Activated CD4-positive, alpha-beta memory T cell treated with anti-CD3 and anti-CD28 coated beads, Interleukin-2, amount 10 ng/mL, durations not matched to agents 7 days and 5 days (primary cell): ENCODE data around the gene UTP11. TPM values are rescaled to one million over a fixed set of nuclear protein-coding genes. Genes with fewer than 3 reads are reported as not detected.

Experiments used
- CTCF ChIA-PET: fragments of 350-600 bp; sonication (Branson Sonifier 250); formaldehyde crosslinking; loops from one replicate; lab custom pipeline; 2021; ENCODE audit warnings: antibody characterized with exemption, inconsistent platforms; lab: Charles Lee
- POLR2A ChIA-PET: fragments of 350-600 bp; sonication (Branson Sonifier 250); formaldehyde crosslinking; loops from one replicate; lab custom pipeline; 2021; ENCODE audit warnings: antibody characterized with exemption; lab: Charles Lee
- DNase-seq: peaks from one replicate; pipeline ENCODE4 v3.0.0-alpha.2; 2020
- H3K27ac Mint-ChIP-seq: one replicate; pipeline ENCODE4 v1.8.0; 2021; ENCODE audit warnings: mild to moderate bottlenecking, mixed read lengths
- H3K27me3 Mint-ChIP-seq: one replicate; pipeline ENCODE4 v1.8.0; 2021; ENCODE audit warnings: mixed read lengths
- H3K36me3 Mint-ChIP-seq: one replicate; pipeline ENCODE4 v1.8.0; 2021; ENCODE audit warnings: low read depth, mixed read lengths
- H3K4me1 Mint-ChIP-seq: one replicate; pipeline ENCODE4 v1.8.0; 2021; ENCODE audit warnings: mixed read lengths
- H3K4me3 Mint-ChIP-seq: one replicate; pipeline ENCODE4 v1.8.0; 2021; ENCODE audit warnings: mild to moderate bottlenecking, mixed read lengths
- H3K9me3 Mint-ChIP-seq: one replicate; pipeline ENCODE4 v1.8.0; 2021; ENCODE audit warnings: mixed read lengths
- total RNA-seq, 2 experiments: library from RNA; stranded (reverse); gene quantifications; one replicate each; pipeline ENCODE4 v1.2.3, GENCODE V29; 2021

The UTP11 gene
- total RNA-seq, 2 experiments from 2014 or later = 29.1 to 33.2 TPM

GRCh38 chr1:38062361-38063288 is 50.1 kb downstream of the UTP11 start:
- ChIA-PET POLR2A (no interaction called here), CTCF (no interaction called here)
- no peaks in the 10 kb centered on the region for H3K36me3 Mint-ChIP-seq
- H3K4me3 Mint-ChIP-seq = no peak overlapping the region
- no peak for DNase-seq
- H3K27me3 Mint-ChIP-seq = peaks cover 5% of the 10 kb centered on the region
- no peaks in the 10 kb centered on the region for H3K4me1 Mint-ChIP-seq
- H3K9me3 Mint-ChIP-seq = no peaks in the 10 kb centered on the region
- no peak overlapping the region for H3K27ac Mint-ChIP-seq

GRCh38 chr1:38063616-38064015 is 51.1 kb downstream of the UTP11 start:
- Mint-ChIP-seq H3K9me3 (no peaks in the 10 kb centered on the region), H3K27ac (no peak overlapping the region), H3K36me3 (no peaks in the 10 kb centered on the region), H3K27me3 (peaks cover 6% of the 10 kb centered on the region), H3K4me1 (no peaks in the 10 kb centered on the region), H3K4me3 (no peak overlapping the region)
- ChIA-PET CTCF (no interaction called here), POLR2A (no interaction called here)
- DNase-seq = no peak

- Mint-ChIP-seq H3K4me3 (no peak overlapping the region), H3K4me1 (no peaks in the 10 kb centered on the region), H3K36me3 (no peaks in the 10 kb centered on the region), H3K9me3 (no peaks in the 10 kb centered on the region), H3K27ac (no peak overlapping the region), H3K27me3 (peaks cover 7% of the 10 kb centered on the region)
- DNase-seq = no peak
- ChIA-PET CTCF (no interaction called here), POLR2A (no interaction called here)
These were observed 51.8 kb downstream of the UTP11 start for GRCh38 chr1:38064197-38064903.

- ChIA-PET POLR2A (interaction anchor here (1.1 kb wide), 1 partner anchor 595 kb away, joined by 3 read pairs; no protein-coding TSS in a partner anchor), CTCF (interaction anchor here (0.6 kb wide), 1 partner anchor 77 kb away, joined by 4 read pairs; no protein-coding TSS in a partner anchor)
- no peaks in the 10 kb centered on the region for H3K36me3 Mint-ChIP-seq
- H3K27me3 Mint-ChIP-seq = peaks cover 20% of the 10 kb centered on the region
- no peak for DNase-seq
- no peak overlapping the region for H3K27ac Mint-ChIP-seq
- H3K4me3 Mint-ChIP-seq = no peak overlapping the region
- no peaks in the 10 kb centered on the region for H3K4me1 Mint-ChIP-seq
- no peaks in the 10 kb centered on the region for H3K9me3 Mint-ChIP-seq
These were observed 55.9 kb downstream of the UTP11 start for GRCh38 chr1:38068220-38068979.

- Mint-ChIP-seq H3K4me1 (no peaks in the 10 kb centered on the region), H3K27ac (no peak overlapping the region), H3K36me3 (no peaks in the 10 kb centered on the region), H3K4me3 (no peak overlapping the region), H3K27me3 (peaks cover 25% of the 10 kb centered on the region), H3K9me3 (no peaks in the 10 kb centered on the region)
- DNase-seq = no peak
- ChIA-PET CTCF (no interaction called here), POLR2A (no interaction called here)
These were observed 56.4 kb downstream of the UTP11 start for GRCh38 chr1:38068980-38069340.

- H3K27ac Mint-ChIP-seq = no peak overlapping the region
- no peaks in the 10 kb centered on the region for H3K9me3 Mint-ChIP-seq
- no peaks in the 10 kb centered on the region for H3K4me1 Mint-ChIP-seq
- POLR2A ChIA-PET = no interaction called here
- no peak for DNase-seq
- H3K27me3 Mint-ChIP-seq = peaks cover 25% of the 10 kb centered on the region
- no peaks in the 10 kb centered on the region for H3K36me3 Mint-ChIP-seq
- no peak overlapping the region for H3K4me3 Mint-ChIP-seq
- CTCF ChIA-PET = interaction anchor here (1.1 to 1.8 kb wide), 4 partner anchors 30 to 46 kb away, joined by 4 to 13 read pairs (median 7); no protein-coding TSS in a partner anchor
These were observed 59.0 kb downstream of the UTP11 start for GRCh38 chr1:38071312-38072256.

- Mint-ChIP-seq H3K27ac (no peak overlapping the region), H3K27me3 (peaks cover 20% of the 10 kb centered on the region), H3K4me3 (no peak overlapping the region), H3K4me1 (no peaks in the 10 kb centered on the region), H3K36me3 (no peaks in the 10 kb centered on the region), H3K9me3 (no peaks in the 10 kb centered on the region)
- CTCF ChIA-PET = no interaction called here
- no peak for DNase-seq
- POLR2A ChIA-PET = no interaction called here
These were observed 60.3 kb downstream of the UTP11 start for GRCh38 chr1:38072858-38073257.

GRCh38 chr1:38073534-38074301 is 61.2 kb downstream of the UTP11 start:
- ChIA-PET CTCF (no interaction called here), POLR2A (no interaction called here)
- H3K4me3 Mint-ChIP-seq = no peak overlapping the region

GRCh38 chr1:38074302-38074677 is 61.8 kb downstream of the UTP11 start:
- H3K27ac Mint-ChIP-seq = no peak overlapping the region
- peaks cover 18% of the 10 kb centered on the region for H3K27me3 Mint-ChIP-seq
- no peaks in the 10 kb centered on the region for H3K9me3 Mint-ChIP-seq
- H3K4me1 Mint-ChIP-seq = no peaks in the 10 kb centered on the region
- no peak overlapping the region for H3K4me3 Mint-ChIP-seq
- POLR2A ChIA-PET = no interaction called here
- no peaks in the 10 kb centered on the region for H3K36me3 Mint-ChIP-seq
- DNase-seq = no peak
- CTCF ChIA-PET = no interaction called here

More at GRCh38 chr1:38073534-38074301, 61.2 kb downstream of the UTP11 start:
- no peaks in the 10 kb centered on the region for H3K4me1 Mint-ChIP-seq
- no peaks in the 10 kb centered on the region for H3K9me3 Mint-ChIP-seq
- DNase-seq = no peak
- no peaks in the 10 kb centered on the region for H3K36me3 Mint-ChIP-seq
- no peak overlapping the region for H3K27ac Mint-ChIP-seq
- peaks cover 18% of the 10 kb centered on the region for H3K27me3 Mint-ChIP-seq
